Stromal cell of bone marrow (primary cell): ENCODE results near the gene ZNF695.

Experiments used
- DNase-seq: peaks from one replicate; pipeline ENCODE4 v3.0.0-alpha.2; 2012; ENCODE audit warnings: low read depth

ZNF695 gene

DNA sequence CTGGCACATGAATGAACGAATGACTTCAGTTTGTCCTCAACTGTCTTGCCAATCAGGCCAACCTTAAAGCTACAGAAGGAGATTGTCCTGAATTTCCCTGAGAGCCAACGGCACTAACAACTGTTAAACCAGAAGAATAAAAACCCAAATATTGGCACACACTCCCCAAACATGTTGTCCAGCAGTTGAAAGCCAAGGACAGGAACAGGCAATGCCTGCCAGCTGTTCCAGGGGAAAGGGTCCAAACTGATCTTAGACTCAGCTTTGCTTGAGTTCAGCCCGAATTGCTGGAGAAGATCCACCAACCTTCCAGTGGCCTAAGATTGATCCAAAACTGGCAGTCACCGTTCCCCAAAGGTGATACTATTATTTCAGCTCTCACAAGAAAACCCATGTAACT is 53.7 kb downstream of the ZNF695 start:
- DNase-seq, result no peak

DNA sequence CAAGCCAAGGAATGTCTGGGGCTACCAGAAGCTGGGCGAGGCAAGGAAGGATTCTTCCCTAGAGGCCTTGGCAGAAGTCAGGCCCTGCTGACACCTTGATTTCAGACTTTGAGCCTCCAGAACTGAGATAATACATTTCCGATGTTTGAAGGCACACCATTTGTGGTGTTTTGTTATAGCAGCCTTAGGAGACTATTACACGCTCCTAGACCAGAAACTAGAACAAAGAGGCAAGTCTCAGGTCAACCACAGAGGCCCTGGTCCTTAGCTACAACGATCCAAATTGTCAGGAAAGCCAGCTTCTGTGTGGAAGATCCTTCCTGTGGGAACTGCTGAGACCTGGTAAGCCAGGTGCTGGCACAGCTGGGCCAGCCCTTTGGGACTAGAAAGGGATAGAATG is 56.4 kb downstream of the ZNF695 start:
- no peak for DNase-seq

DNA sequence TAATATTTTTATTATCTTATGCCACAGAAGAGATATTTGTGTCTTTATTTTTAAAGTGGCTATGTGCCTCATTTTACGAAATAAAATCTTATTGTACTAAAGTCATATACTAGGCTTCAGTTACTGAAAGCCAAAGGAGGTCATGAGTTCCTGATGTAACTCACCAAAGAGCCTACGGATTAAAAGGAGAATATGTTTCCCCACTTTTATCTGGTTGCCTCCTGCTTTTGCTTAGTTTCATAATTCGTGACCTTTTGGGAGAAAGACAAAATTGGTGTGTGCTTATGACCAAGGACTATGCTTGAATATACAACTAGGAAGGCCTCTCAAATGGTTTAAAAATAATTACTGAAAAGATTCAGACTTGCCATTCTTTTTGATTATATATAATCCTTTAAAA is 57.9 kb downstream of the ZNF695 start:
- DNase-seq, result no peak

GRCh38 chr1:246947255-246947654 is 60.6 kb downstream of the ZNF695 start:
- peak; percentile 51 for DNase-seq

DNA sequence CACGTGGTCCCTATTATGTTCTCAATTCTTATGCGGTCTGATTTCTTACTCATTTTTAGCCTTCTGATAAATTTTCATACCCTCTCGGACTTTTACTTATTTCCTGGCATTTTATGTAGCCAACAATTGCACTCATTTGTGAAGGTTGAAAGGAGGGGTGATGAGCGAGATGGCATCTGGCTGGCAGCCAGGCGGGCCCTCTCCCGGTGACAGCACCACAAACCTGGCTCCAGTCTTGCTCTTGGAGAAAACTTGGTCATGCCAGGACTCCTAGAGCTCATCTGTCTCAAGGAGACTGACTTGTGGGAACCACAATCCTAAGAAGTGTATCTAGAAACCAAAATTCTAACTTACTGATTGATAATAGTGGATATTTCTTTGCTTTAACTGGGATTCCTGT is 61.5 kb downstream of the ZNF695 start:
- no peak for DNase-seq
